GM18498 (cell line): Measurements from ENCODE around the gene TOP2B.

Source experiments
- ATAC-seq: cut with Tn5 transposase; IDR thresholded peaks from one replicate; pipeline ENCODE4 v1.9.1; 2021; ENCODE audit warnings: mild to moderate bottlenecking, moderate library complexity; ENCODE audit not compliant: unreplicated experiment

Gene TOP2B

GRCh38 chr3:25619382-25619781, 45.3 kb downstream of the TOP2B start:
- ATAC-seq = no peak

GRCh38 chr3:25618028-25618427, 46.7 kb downstream of the TOP2B start:
- no peak for ATAC-seq

GRCh38 chr3:25611193-25611592, 53.5 kb downstream of the TOP2B start:
- ATAC-seq = no peak

- ATAC-seq = no peak
Measured at GRCh38 chr3:25610779-25611178, 53.9 kb downstream of the TOP2B start.

- ATAC-seq = no peak
Measured at GRCh38 chr3:25610167-25610566, 54.5 kb downstream of the TOP2B start.

GRCh38 chr3:25604107-25604805, 60.5 kb downstream of the TOP2B start:
- ATAC-seq = no peak

GRCh38 chr3:25603703-25604102, 61.0 kb downstream of the TOP2B start:
- no peak for ATAC-seq

GRCh38 chr3:25597535-25598101, 67.1 kb downstream of the TOP2B start:
- ATAC-seq = no peak

GRCh38 chr3:25594007-25594502, 70.7 kb downstream of the TOP2B start:
- ATAC-seq = peak; percentile 57

- no peak for ATAC-seq
Measured at GRCh38 chr3:25593001-25593400, 71.7 kb downstream of the TOP2B start.

- no peak for ATAC-seq
Measured at GRCh38 chr3:25592510-25592968, 72.2 kb downstream of the TOP2B start.

GRCh38 chr3:25589783-25590258, 74.9 kb downstream of the TOP2B start:
- no peak for ATAC-seq

GRCh38 chr3:25589104-25589782, 75.5 kb downstream of the TOP2B start:
- ATAC-seq = no peak

GRCh38 chr3:25588441-25589103, 76.1 kb downstream of the TOP2B start:
- ATAC-seq = peak; percentile 45

GRCh38 chr3:25587975-25588374, 76.7 kb downstream of the TOP2B start:
- no peak for ATAC-seq

- ATAC-seq = no peak
Measured at GRCh38 chr3:25587526-25587925, 77.2 kb downstream of the TOP2B start.

- ATAC-seq = no peak
Measured at GRCh38 chr3:25587094-25587493, 77.6 kb downstream of the TOP2B start.

- no peak for ATAC-seq
Measured at GRCh38 chr3:25586553-25586952, 78.2 kb downstream of the TOP2B start.

- ATAC-seq = no peak
Measured at GRCh38 chr3:25586167-25586505, 78.6 kb downstream of the TOP2B start.

- ATAC-seq = no peak
Measured at GRCh38 chr3:25585361-25586166, 79.1 kb downstream of the TOP2B start.
